Left hindlimb (tissue), 1 donor: Measurements from ENCODE around the gene PBLD.
"Not testable (repeated sequence)": the region's sequence is repeated elsewhere in the genome, so short reads cannot be mapped to it uniquely, and the experiment has no call there.

Experiments used
- DNase-seq: peaks from one replicate; pipeline ENCODE4 v3.0.0-alpha.2; 2018

PBLD gene

GRCh38 chr10:68277814-68278213 is 54.9 kb downstream of the PBLD start:
- not testable (repeated sequence) for DNase-seq

GRCh38 chr10:68276224-68276623 is 56.5 kb downstream of the PBLD start:
- no peak for DNase-seq

GRCh38 chr10:68275600-68276126 is 57.1 kb downstream of the PBLD start:
- DNase-seq = no peak

- DNase-seq = no peak
Measured at GRCh38 chr10:68272833-68273232, 59.9 kb downstream of the PBLD start.

GRCh38 chr10:68271196-68271882 is 61.4 kb downstream of the PBLD start:
- DNase-seq = no peak

GRCh38 chr10:68269562-68270290 is 63.0 kb downstream of the PBLD start:
- DNase-seq = no peak

- no peak for DNase-seq
Measured at GRCh38 chr10:68261132-68261856, 71.4 kb downstream of the PBLD start.

GRCh38 chr10:68253346-68253745 is 79.4 kb downstream of the PBLD start:
- DNase-seq = no peak

- no peak for DNase-seq
Measured at GRCh38 chr10:68251625-68252495, 80.9 kb downstream of the PBLD start.

GRCh38 chr10:68251151-68251550 is 81.6 kb downstream of the PBLD start:
- no peak for DNase-seq

GRCh38 chr10:68249297-68249696 is 83.4 kb downstream of the PBLD start:
- DNase-seq = no peak

GRCh38 chr10:68247931-68248330 is 84.8 kb downstream of the PBLD start:
- no peak for DNase-seq

GRCh38 chr10:68246397-68246796 is 86.3 kb downstream of the PBLD start:
- not testable (repeated sequence) for DNase-seq

GRCh38 chr10:68242051-68242450 is 90.7 kb downstream of the PBLD start:
- DNase-seq = no peak

GRCh38 chr10:68239596-68240150 is 93.1 kb downstream of the PBLD start:
- no peak for DNase-seq

GRCh38 chr10:68239069-68239468 is 93.7 kb downstream of the PBLD start:
- DNase-seq = no peak

- no peak for DNase-seq
Measured at GRCh38 chr10:68238371-68238770, 94.4 kb downstream of the PBLD start.

GRCh38 chr10:68237173-68237572 is 95.6 kb downstream of the PBLD start:
- DNase-seq = no peak

- no peak for DNase-seq
Measured at GRCh38 chr10:68235581-68235980, 97.1 kb downstream of the PBLD start.

GRCh38 chr10:68235111-68235510 is 97.6 kb downstream of the PBLD start:
- DNase-seq = no peak

- no peak for DNase-seq
Measured at GRCh38 chr10:68233046-68233445, 99.7 kb downstream of the PBLD start.
